ENCODE data around the gene ZNF385B.

The ZNF385B gene

DNA sequence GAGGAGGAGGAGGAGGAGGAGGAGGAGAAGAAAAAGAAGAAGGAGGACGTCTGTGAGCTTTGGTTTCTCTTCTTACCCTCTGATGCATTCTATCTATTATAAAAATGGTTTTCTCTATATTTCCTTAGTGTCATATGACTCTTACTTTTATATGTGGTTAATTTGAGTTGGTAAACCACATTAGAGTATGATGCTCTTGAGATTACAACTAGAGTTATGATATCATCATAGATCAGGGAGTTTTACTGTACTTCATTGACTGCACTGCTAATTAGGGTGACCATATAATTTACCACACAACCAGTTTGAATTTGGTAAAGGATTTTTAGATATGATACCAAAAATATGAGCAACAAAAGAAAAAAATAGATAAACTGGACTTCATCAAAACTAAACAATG is 166.4 kb downstream of the ZNF385B start:
- Histone ChIP-seq H2BK15ac (replicated peaks; ENCODE audit: low read depth) (no peak overlapping the region), H3K79me2 (ENCODE audit: control insufficient read depth, insufficient read depth, low read length) (no peaks in the 10 kb centered on the region), H3K23ac (ENCODE audit: low read length) (no peak overlapping the region), H3K56ac (ENCODE audit: low read length) (no peak overlapping the region), H3K4me2 (ENCODE audit: low read length) (no peak overlapping the region), H3K18ac (ENCODE audit: low read length) (no peak overlapping the region), H2BK5ac (ENCODE audit: low read length) (no peak overlapping the region), H2BK120ac (ENCODE audit: low read depth, low read length) (no peak overlapping the region), H3K36me3 (ENCODE audit: control insufficient read depth, insufficient read depth, low read length) (no peaks in the 10 kb centered on the region), H3K27me3 (ENCODE audit: insufficient read depth, low read length, poor library complexity) (no peaks in the 10 kb centered on the region), H4K8ac (ENCODE audit: low read depth, low read length) (no peak overlapping the region), H4K5ac (ENCODE audit: low read length) (no peak overlapping the region), H3K4me3 (ENCODE audit: low read length) (no peak overlapping the region), H3K9ac (ENCODE audit: low read length) (no peak overlapping the region), H3K27ac (ENCODE audit: low read depth, low read length) (no peak overlapping the region), H3K4me1 (ENCODE audit: control insufficient read depth, low read depth, low read length) (no peaks in the 10 kb centered on the region), H3K4ac (ENCODE audit: low read depth, low read length) (no peak overlapping the region), H2AK5ac (ENCODE audit: low read length) (no peak overlapping the region), H3K79me1 (ENCODE audit: low read length) (no peaks in the 10 kb centered on the region)
- no peak for DNase-seq
- no CpG with 5 or more reads among the region's 1 CpG for WGBS (ENCODE audit: extremely low coverage, insufficient coverage, low lambda C conversion rate)

DNA sequence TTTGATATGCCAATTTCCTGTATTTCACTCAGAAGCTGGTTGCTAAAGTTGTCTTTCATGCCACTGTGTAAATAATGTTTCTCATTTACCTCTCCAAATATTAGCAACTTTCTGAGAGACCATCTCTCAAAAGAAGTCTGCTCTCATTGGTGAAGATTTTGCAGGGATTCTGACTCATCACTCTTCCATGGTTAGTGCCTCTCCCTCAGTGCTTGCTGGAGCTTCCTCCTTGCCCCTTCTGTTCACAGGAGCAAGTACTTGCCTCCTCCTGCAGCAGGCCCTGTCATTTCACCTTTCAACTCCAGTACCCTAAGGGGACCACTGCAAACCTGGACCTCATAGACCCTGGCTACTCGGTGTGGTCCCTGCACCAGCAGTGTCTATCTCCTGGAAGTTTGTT is 168.8 kb downstream of the ZNF385B start:
- Histone ChIP-seq H3K36me3 (ENCODE audit: control insufficient read depth, insufficient read depth, low read length) (no peaks in the 10 kb centered on the region), H3K56ac (ENCODE audit: low read length) (no peak overlapping the region), H3K79me2 (ENCODE audit: control insufficient read depth, insufficient read depth, low read length) (no peaks in the 10 kb centered on the region), H3K79me1 (ENCODE audit: low read length) (no peaks in the 10 kb centered on the region), H4K5ac (ENCODE audit: low read length) (no peak overlapping the region), H4K8ac (ENCODE audit: low read depth, low read length) (no peak overlapping the region), H2BK120ac (ENCODE audit: low read depth, low read length) (no peak overlapping the region), H3K18ac (ENCODE audit: low read length) (no peak overlapping the region), H3K4me3 (ENCODE audit: low read length) (no peak overlapping the region), H2AK5ac (ENCODE audit: low read length) (no peak overlapping the region), H3K4ac (ENCODE audit: low read depth, low read length) (no peak overlapping the region), H3K4me2 (ENCODE audit: low read length) (no peak overlapping the region), H3K27ac (ENCODE audit: low read depth, low read length) (no peak overlapping the region), H3K27me3 (ENCODE audit: insufficient read depth, low read length, poor library complexity) (no peaks in the 10 kb centered on the region), H3K4me1 (ENCODE audit: control insufficient read depth, low read depth, low read length) (no peaks in the 10 kb centered on the region), H2BK5ac (ENCODE audit: low read length) (no peak overlapping the region), H3K9ac (ENCODE audit: low read length) (no peak overlapping the region), H2BK15ac (replicated peaks; ENCODE audit: low read depth) (no peak overlapping the region), H3K23ac (ENCODE audit: low read length) (no peak overlapping the region)
- no CpG with 5 or more reads among the region's 1 CpG for WGBS (ENCODE audit: extremely low coverage, insufficient coverage, low lambda C conversion rate)
- DNase-seq = peak; percentile 25

DNA sequence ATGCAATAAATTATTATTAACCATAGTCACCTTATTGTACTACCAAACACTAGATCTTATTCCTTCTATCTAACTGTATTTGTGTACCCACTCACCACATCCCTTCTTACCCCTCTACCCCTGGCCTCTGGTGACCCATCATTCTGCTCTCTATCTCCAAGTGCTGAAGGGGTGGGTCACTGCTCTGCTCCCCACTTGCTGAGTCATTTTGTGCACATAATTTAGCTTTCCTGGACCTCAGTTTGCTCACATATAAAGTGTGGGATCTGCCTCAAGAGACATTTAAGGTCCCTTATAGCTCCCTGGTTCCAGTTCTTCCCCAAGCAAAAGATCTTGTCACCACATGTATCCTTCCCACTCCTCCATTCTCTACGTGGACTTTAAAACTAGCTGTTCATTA is 169.4 kb downstream of the ZNF385B start:
- Histone ChIP-seq H3K4me2 (ENCODE audit: low read length) (no peak overlapping the region), H4K5ac (ENCODE audit: low read length) (no peak overlapping the region), H3K27me3 (ENCODE audit: insufficient read depth, low read length, poor library complexity) (no peaks in the 10 kb centered on the region), H3K79me1 (ENCODE audit: low read length) (no peaks in the 10 kb centered on the region), H3K23ac (ENCODE audit: low read length) (no peak overlapping the region), H2BK15ac (replicated peaks; ENCODE audit: low read depth) (no peak overlapping the region), H3K18ac (ENCODE audit: low read length) (no peak overlapping the region), H3K56ac (ENCODE audit: low read length) (no peak overlapping the region), H3K4me3 (ENCODE audit: low read length) (no peak overlapping the region), H2BK5ac (ENCODE audit: low read length) (no peak overlapping the region), H3K79me2 (ENCODE audit: control insufficient read depth, insufficient read depth, low read length) (no peaks in the 10 kb centered on the region), H4K8ac (ENCODE audit: low read depth, low read length) (no peak overlapping the region), H2BK120ac (ENCODE audit: low read depth, low read length) (no peak overlapping the region), H3K4ac (ENCODE audit: low read depth, low read length) (no peak overlapping the region), H3K36me3 (ENCODE audit: control insufficient read depth, insufficient read depth, low read length) (no peaks in the 10 kb centered on the region), H3K4me1 (ENCODE audit: control insufficient read depth, low read depth, low read length) (no peaks in the 10 kb centered on the region), H3K27ac (ENCODE audit: low read depth, low read length) (no peak overlapping the region), H2AK5ac (ENCODE audit: low read length) (no peak overlapping the region), H3K9ac (ENCODE audit: low read length) (no peak overlapping the region)
- no CpG with 5 or more reads among the region's 1 CpG for WGBS (ENCODE audit: extremely low coverage, insufficient coverage, low lambda C conversion rate)
- DNase-seq = no peak

DNA sequence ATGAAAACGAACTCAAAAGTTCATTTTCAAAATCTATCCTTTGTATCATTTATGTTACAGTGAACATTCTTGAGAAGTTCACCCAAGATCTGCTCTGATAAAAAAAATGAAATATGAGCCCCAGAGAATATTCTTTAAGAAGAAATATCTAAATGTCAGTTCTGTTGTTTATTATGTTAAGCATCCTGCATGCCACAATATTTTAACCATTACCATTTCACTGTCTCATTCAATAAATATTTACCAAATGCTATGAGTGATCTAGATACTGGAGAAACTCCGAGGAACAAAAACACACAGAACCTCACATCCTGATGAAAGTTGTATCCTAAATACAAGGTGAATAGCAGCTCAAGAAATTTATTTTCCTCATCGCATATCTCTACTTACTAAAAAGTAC is 170.2 kb downstream of the ZNF385B start:
- Histone ChIP-seq H3K4ac (ENCODE audit: low read depth, low read length) (no peak overlapping the region), H3K56ac (ENCODE audit: low read length) (no peak overlapping the region), H3K9ac (ENCODE audit: low read length) (no peak overlapping the region), H3K4me2 (ENCODE audit: low read length) (no peak overlapping the region), H3K36me3 (ENCODE audit: control insufficient read depth, insufficient read depth, low read length) (no peaks in the 10 kb centered on the region), H3K79me2 (ENCODE audit: control insufficient read depth, insufficient read depth, low read length) (no peaks in the 10 kb centered on the region), H4K5ac (ENCODE audit: low read length) (no peak overlapping the region), H2AK5ac (ENCODE audit: low read length) (no peak overlapping the region), H3K18ac (ENCODE audit: low read length) (no peak overlapping the region), H3K4me3 (ENCODE audit: low read length) (no peak overlapping the region), H3K27me3 (ENCODE audit: insufficient read depth, low read length, poor library complexity) (no peaks in the 10 kb centered on the region), H2BK120ac (ENCODE audit: low read depth, low read length) (no peak overlapping the region), H3K27ac (ENCODE audit: low read depth, low read length) (no peak overlapping the region), H3K23ac (ENCODE audit: low read length) (no peak overlapping the region), H2BK5ac (ENCODE audit: low read length) (no peak overlapping the region), H3K79me1 (ENCODE audit: low read length) (no peaks in the 10 kb centered on the region), H3K4me1 (ENCODE audit: control insufficient read depth, low read depth, low read length) (no peaks in the 10 kb centered on the region), H2BK15ac (replicated peaks; ENCODE audit: low read depth) (no peak overlapping the region), H4K8ac (ENCODE audit: low read depth, low read length) (no peak overlapping the region)
- DNase-seq = no peak
- WGBS (ENCODE audit: extremely low coverage, insufficient coverage, low lambda C conversion rate) = no CpG with 5 or more reads among the region's 3 CpGs

DNA sequence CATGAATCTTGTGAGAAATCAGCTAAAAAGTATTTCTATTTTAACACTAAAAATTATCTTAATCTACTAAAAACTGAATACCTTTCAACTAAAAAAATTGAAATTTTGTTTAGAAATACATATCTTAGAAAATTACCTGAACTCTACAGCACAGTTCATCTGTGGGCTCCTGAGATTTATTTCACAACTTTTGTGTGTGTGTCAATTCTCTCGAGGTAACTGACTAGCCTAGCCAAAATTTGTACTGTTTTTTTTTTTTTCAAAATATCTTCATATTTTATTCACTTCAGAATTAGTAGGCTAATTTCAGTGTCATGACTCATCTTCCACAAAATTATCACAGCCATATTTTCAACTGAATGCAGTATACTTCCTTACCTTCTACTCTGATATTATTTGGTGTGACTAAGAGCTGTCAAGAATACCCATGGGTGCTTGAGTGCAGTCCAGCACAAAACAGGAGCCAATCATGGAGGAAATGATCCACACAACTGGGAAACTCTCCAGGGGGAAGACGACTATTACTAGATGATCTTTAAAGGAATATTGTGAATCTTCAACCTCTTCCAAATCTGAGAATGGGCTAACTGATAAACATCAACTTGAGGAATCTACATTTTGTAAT is 174.6 kb downstream of the ZNF385B start:
- H2BK5ac ChIP-seq (ENCODE audit: low read length) = no peak overlapping the region
- H3K23ac ChIP-seq (ENCODE audit: low read length) = no peak overlapping the region
- H3K36me3 ChIP-seq (ENCODE audit: control insufficient read depth, insufficient read depth, low read length) = no peaks in the 10 kb centered on the region
- no peak overlapping the region for H2BK120ac ChIP-seq (ENCODE audit: low read depth, low read length)
- H3K27ac ChIP-seq (ENCODE audit: low read depth, low read length) = no peak overlapping the region
- no peak overlapping the region for H2AK5ac ChIP-seq (ENCODE audit: low read length)
- no peak overlapping the region for H3K9ac ChIP-seq (ENCODE audit: low read length)
- no peaks in the 10 kb centered on the region for H3K79me1 ChIP-seq (ENCODE audit: low read length)
- WGBS (ENCODE audit: extremely low coverage, insufficient coverage, low lambda C conversion rate) = no CpG with 5 or more reads among the region's 2 CpGs
- no peak overlapping the region for H3K56ac ChIP-seq (ENCODE audit: low read length)
- H4K5ac ChIP-seq (ENCODE audit: low read length) = no peak overlapping the region
- H3K27me3 ChIP-seq (ENCODE audit: insufficient read depth, low read length, poor library complexity) = no peaks in the 10 kb centered on the region
- no peak overlapping the region for H2BK15ac ChIP-seq (replicated peaks; ENCODE audit: low read depth)
- no peak overlapping the region for H3K4me3 ChIP-seq (ENCODE audit: low read length)
- no peaks in the 10 kb centered on the region for H3K79me2 ChIP-seq (ENCODE audit: control insufficient read depth, insufficient read depth, low read length)
- no peak overlapping the region for H3K4ac ChIP-seq (ENCODE audit: low read depth, low read length)
- no peak for DNase-seq
- H3K18ac ChIP-seq (ENCODE audit: low read length) = no peak overlapping the region
- no peaks in the 10 kb centered on the region for H3K4me1 ChIP-seq (ENCODE audit: control insufficient read depth, low read depth, low read length)
- no peak overlapping the region for H3K4me2 ChIP-seq (ENCODE audit: low read length)
- no peak overlapping the region for H4K8ac ChIP-seq (ENCODE audit: low read depth, low read length)

DNA sequence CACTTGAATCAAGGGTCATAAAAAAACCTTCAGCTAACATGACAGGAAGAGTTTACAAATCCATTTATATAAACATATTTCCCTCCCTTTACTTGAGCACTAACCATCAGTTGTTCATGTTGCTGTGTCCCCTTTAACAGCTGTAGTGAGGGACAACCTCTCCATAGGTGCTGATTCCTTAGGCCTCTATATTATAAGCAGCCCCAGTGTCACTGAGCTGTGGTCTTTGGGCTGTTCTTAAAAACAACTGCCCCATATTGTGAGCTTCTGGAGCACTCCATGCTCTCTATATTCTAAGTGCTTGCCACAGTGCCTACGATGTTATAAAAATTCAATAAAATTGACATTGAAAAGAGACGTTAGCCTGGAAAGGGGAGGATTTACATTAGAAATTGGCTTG is 175.3 kb downstream of the ZNF385B start:
- H3K23ac ChIP-seq (ENCODE audit: low read length) = no peak overlapping the region
- DNase-seq = no peak
- H3K56ac ChIP-seq (ENCODE audit: low read length) = no peak overlapping the region
- no peak overlapping the region for H3K9ac ChIP-seq (ENCODE audit: low read length)
- no peak overlapping the region for H2BK15ac ChIP-seq (replicated peaks; ENCODE audit: low read depth)
- H3K27ac ChIP-seq (ENCODE audit: low read depth, low read length) = no peak overlapping the region
- no peaks in the 10 kb centered on the region for H3K27me3 ChIP-seq (ENCODE audit: insufficient read depth, low read length, poor library complexity)
- WGBS (ENCODE audit: extremely low coverage, insufficient coverage, low lambda C conversion rate) = no CpG with 5 or more reads among the region's 2 CpGs
- H3K4ac ChIP-seq (ENCODE audit: low read depth, low read length) = no peak overlapping the region
- H3K18ac ChIP-seq (ENCODE audit: low read length) = no peak overlapping the region
- H3K4me1 ChIP-seq (ENCODE audit: control insufficient read depth, low read depth, low read length) = no peaks in the 10 kb centered on the region
- no peak overlapping the region for H2AK5ac ChIP-seq (ENCODE audit: low read length)
- no peaks in the 10 kb centered on the region for H3K79me2 ChIP-seq (ENCODE audit: control insufficient read depth, insufficient read depth, low read length)
- H2BK5ac ChIP-seq (ENCODE audit: low read length) = no peak overlapping the region
- no peaks in the 10 kb centered on the region for H3K79me1 ChIP-seq (ENCODE audit: low read length)
- H3K4me3 ChIP-seq (ENCODE audit: low read length) = no peak overlapping the region
- no peaks in the 10 kb centered on the region for H3K36me3 ChIP-seq (ENCODE audit: control insufficient read depth, insufficient read depth, low read length)
- H4K8ac ChIP-seq (ENCODE audit: low read depth, low read length) = no peak overlapping the region
- H2BK120ac ChIP-seq (ENCODE audit: low read depth, low read length) = no peak overlapping the region
- no peak overlapping the region for H4K5ac ChIP-seq (ENCODE audit: low read length)
- H3K4me2 ChIP-seq (ENCODE audit: low read length) = no peak overlapping the region

All from mesendoderm (in vitro differentiated cells).